Measurements from ENCODE around the gene SLC1A3. TPM values are rescaled to one million over a fixed set of nuclear protein-coding genes. Genes with fewer than 3 reads are reported as not detected.

The SLC1A3 gene
- total RNA-seq, 1 donor from 2014 or later: 4.0 TPM

- Mint-ChIP-seq H3K4me1 (ENCODE audit: unreplicated experiment) (peaks cover 3% of the 10 kb centered on the region), H3K36me3 (ENCODE audit: low read depth, unreplicated experiment) (no peaks in the 10 kb centered on the region), H3K27me3 (ENCODE audit: unreplicated experiment) (no peaks in the 10 kb centered on the region), H3K9me3 (ENCODE audit: unreplicated experiment) (no peaks in the 10 kb centered on the region), H3K4me3 (ENCODE audit: unreplicated experiment) (no peak overlapping the region), H3K27ac (ENCODE audit: unreplicated experiment) (no peak overlapping the region)
- no peak for TF ChIP-seq CTCF (IDR thresholded peaks at IDR 0.05; ENCODE audit: unreplicated experiment)
- no peak for DNase-seq (ENCODE audit: low spot score)
Measured at GRCh38 chr5:36691696-36692371, 85.4 kb downstream of the SLC1A3 start.

GRCh38 chr5:36692791-36693763, 86.7 kb downstream of the SLC1A3 start:
- Mint-ChIP-seq H3K36me3 (ENCODE audit: low read depth, unreplicated experiment) (no peaks in the 10 kb centered on the region), H3K4me3 (ENCODE audit: unreplicated experiment) (no peak overlapping the region), H3K27me3 (ENCODE audit: unreplicated experiment) (no peaks in the 10 kb centered on the region), H3K27ac (ENCODE audit: unreplicated experiment) (no peak overlapping the region), H3K4me1 (ENCODE audit: unreplicated experiment) (peaks cover 3% of the 10 kb centered on the region), H3K9me3 (ENCODE audit: unreplicated experiment) (no peaks in the 10 kb centered on the region)
- peak; percentile 84 for DNase-seq (ENCODE audit: low spot score)
- peak; percentile 73 for TF ChIP-seq CTCF (IDR thresholded peaks at IDR 0.05; ENCODE audit: unreplicated experiment)

DNA sequence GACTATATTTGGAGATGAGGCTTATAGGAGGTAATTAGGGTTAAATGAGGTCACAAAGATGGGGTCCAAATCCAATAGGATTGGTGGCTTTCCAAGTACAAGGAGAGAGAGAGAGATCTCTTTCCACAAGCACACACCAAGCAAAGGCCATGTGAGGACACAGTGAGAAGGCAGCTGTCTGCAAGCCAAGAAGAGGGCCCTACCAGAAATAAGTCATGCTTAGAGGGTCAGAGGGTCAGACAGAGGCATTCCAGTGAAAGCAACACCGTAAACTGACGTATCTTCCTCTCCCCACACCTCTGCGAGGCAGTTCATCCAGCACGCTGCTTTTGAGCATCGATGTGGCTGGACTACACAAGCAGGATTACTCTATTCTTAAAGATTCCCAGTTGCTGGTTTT, 87.9 kb downstream of the SLC1A3 start:
- Mint-ChIP-seq H3K9me3 (ENCODE audit: unreplicated experiment) (no peaks in the 10 kb centered on the region), H3K36me3 (ENCODE audit: low read depth, unreplicated experiment) (no peaks in the 10 kb centered on the region), H3K4me3 (ENCODE audit: unreplicated experiment) (no peak overlapping the region), H3K27me3 (ENCODE audit: unreplicated experiment) (no peaks in the 10 kb centered on the region), H3K4me1 (ENCODE audit: unreplicated experiment) (peaks cover 3% of the 10 kb centered on the region), H3K27ac (ENCODE audit: unreplicated experiment) (no peak overlapping the region)
- DNase-seq (ENCODE audit: low spot score): no peak
- TF ChIP-seq CTCF (IDR thresholded peaks at IDR 0.05; ENCODE audit: unreplicated experiment): no peak

GRCh38 chr5:36696059-36696673, 89.8 kb downstream of the SLC1A3 start:
- no peaks in the 10 kb centered on the region for H3K4me1 Mint-ChIP-seq (ENCODE audit: unreplicated experiment)
- peaks cover 3% of the 10 kb centered on the region for H3K27me3 Mint-ChIP-seq (ENCODE audit: unreplicated experiment)
- TF ChIP-seq CTCF (IDR thresholded peaks at IDR 0.05; ENCODE audit: unreplicated experiment): peak; percentile 71
- no peak overlapping the region for H3K27ac Mint-ChIP-seq (ENCODE audit: unreplicated experiment)
- DNase-seq (ENCODE audit: low spot score): peak; percentile 67
- H3K4me3 Mint-ChIP-seq (ENCODE audit: unreplicated experiment): no peak overlapping the region
- H3K36me3 Mint-ChIP-seq (ENCODE audit: low read depth, unreplicated experiment): no peaks in the 10 kb centered on the region
- H3K9me3 Mint-ChIP-seq (ENCODE audit: unreplicated experiment): no peaks in the 10 kb centered on the region
